ENCODE data around the gene IL17RC.
"Not testable (repeated sequence)": the region's sequence is repeated elsewhere in the genome, so short reads cannot be mapped to it uniquely, and the experiment has no call there.

IL17RC gene

GRCh38 chr3:9937486-9938238, 20.8 kb downstream of the IL17RC start:
- Mint-ChIP-seq H3K36me3 (peaks cover 26% of the 10 kb centered on the region), H3K4me1 (peaks cover 23% of the 10 kb centered on the region), H3K27ac (no peak overlapping the region), H3K9me3 (no peaks in the 10 kb centered on the region), H3K27me3 (no peaks in the 10 kb centered on the region), H3K4me3 (no peak overlapping the region)
- no peak for DNase-seq
- CTCF ChIA-PET, result no interaction called here

GRCh38 chr3:9938966-9939365, 22.1 kb downstream of the IL17RC start:
- Mint-ChIP-seq H3K27ac (no peak overlapping the region), H3K9me3 (no peaks in the 10 kb centered on the region), H3K27me3 (no peaks in the 10 kb centered on the region), H3K4me3 (no peak overlapping the region), H3K36me3 (peaks cover 30% of the 10 kb centered on the region), H3K4me1 (peaks cover 19% of the 10 kb centered on the region)
- CTCF ChIA-PET, result no interaction called here
- no peak for DNase-seq

GRCh38 chr3:9939906-9940305, 23.0 kb downstream of the IL17RC start:
- H3K4me1 Mint-ChIP-seq, H3K9me3 Mint-ChIP-seq, CTCF ChIA-PET, H3K27me3 Mint-ChIP-seq, DNase-seq, H3K4me3 Mint-ChIP-seq, H3K27ac Mint-ChIP-seq: not testable (repeated sequence)
- peaks cover 30% of the 10 kb centered on the region for H3K36me3 Mint-ChIP-seq

- no peak overlapping the region for H3K27ac Mint-ChIP-seq
- CTCF ChIA-PET, result interaction anchor here (4.2 kb wide), 1 partner anchor 8 kb away, joined by 24 read pairs; the partner anchor contains the start of gene CRELD1
- peaks cover 21% of the 10 kb centered on the region for H3K36me3 Mint-ChIP-seq
These were observed 23.8 kb downstream of the IL17RC start for GRCh38 chr3:9940746-9941145.

GRCh38 chr3:9942164-9942563, 25.3 kb downstream of the IL17RC start:
- Mint-ChIP-seq H3K4me3 (no peak overlapping the region), H3K27me3 (no peaks in the 10 kb centered on the region), H3K36me3 (peaks cover 16% of the 10 kb centered on the region), H3K27ac (peak overlapping the region; percentile 12), H3K4me1 (peaks cover 8% of the 10 kb centered on the region), H3K9me3 (no peaks in the 10 kb centered on the region)
- DNase-seq, result no peak
- CTCF ChIA-PET, result interaction anchor here (0.9 to 4.2 kb wide), 2 partner anchors 9 to 30 kb away, joined by 3 to 24 read pairs; partner anchors contain the start of gene CRELD1

More at GRCh38 chr3:9940746-9941145, 23.8 kb downstream of the IL17RC start:
- no peak for DNase-seq
- no peaks in the 10 kb centered on the region for H3K9me3 Mint-ChIP-seq
- no peak overlapping the region for H3K4me3 Mint-ChIP-seq
- no peaks in the 10 kb centered on the region for H3K27me3 Mint-ChIP-seq
- peaks cover 5% of the 10 kb centered on the region for H3K4me1 Mint-ChIP-seq

GRCh38 chr3:9942934-9943690, 26.2 kb downstream of the IL17RC start:
- Mint-ChIP-seq H3K4me3 (no peak overlapping the region), H3K4me1 (peaks cover 8% of the 10 kb centered on the region), H3K9me3 (no peaks in the 10 kb centered on the region), H3K27me3 (no peaks in the 10 kb centered on the region), H3K36me3 (peaks cover 11% of the 10 kb centered on the region), H3K27ac (peak overlapping the region; percentile 33)
- DNase-seq, result no peak
- CTCF ChIA-PET, result interaction anchor here (4.2 kb wide), 1 partner anchor 10 kb away, joined by 24 read pairs; the partner anchor contains the start of gene CRELD1

- CTCF ChIA-PET, result interaction anchor here (0.6 to 4.2 kb wide), 2 partner anchors 10 to 12 kb away, joined by 3 to 24 read pairs; partner anchors contain the start of gene CRELD1
- Mint-ChIP-seq H3K36me3 (peaks cover 8% of the 10 kb centered on the region), H3K9me3 (no peaks in the 10 kb centered on the region), H3K27me3 (no peaks in the 10 kb centered on the region), H3K27ac (no peak overlapping the region), H3K4me1 (peaks cover 8% of the 10 kb centered on the region), H3K4me3 (no peak overlapping the region)
- DNase-seq, result no peak
These were observed 27.4 kb downstream of the IL17RC start for GRCh38 chr3:9944271-9944670.

- Mint-ChIP-seq H3K27me3 (no peaks in the 10 kb centered on the region), H3K9me3 (no peaks in the 10 kb centered on the region), H3K27ac (peak overlapping the region; percentile 64), H3K4me3 (peak overlapping the region; percentile 37), H3K36me3 (peaks cover 8% of the 10 kb centered on the region), H3K4me1 (peaks cover 8% of the 10 kb centered on the region)
- DNase-seq, result no peak
- CTCF ChIA-PET, result interaction anchor here (1.6 to 5.4 kb wide), 3 partner anchors 10 to 19 kb away, joined by 4 to 62 read pairs (median 12); partner anchors contain the start of gene CRELD1
These were observed 28.5 kb downstream of the IL17RC start for GRCh38 chr3:9945358-9945757.

GRCh38 chr3:9946112-9947024, 29.5 kb downstream of the IL17RC start:
- CTCF ChIA-PET, result interaction anchor here (0.6 to 5.4 kb wide), 15 partner anchors 9 to 551 kb away, joined by 3 to 62 read pairs (median 4); partner anchors contain the start of genes CRELD1, EMC3 and RPUSD3
- DNase-seq, result peak; percentile 85
- peaks cover 4% of the 10 kb centered on the region for H3K36me3 Mint-ChIP-seq
- peaks cover 17% of the 10 kb centered on the region for H3K4me1 Mint-ChIP-seq
- H3K9me3 Mint-ChIP-seq, result no peaks in the 10 kb centered on the region
- peak overlapping the region; percentile 19 for H3K27ac Mint-ChIP-seq
- H3K27me3 Mint-ChIP-seq, result no peaks in the 10 kb centered on the region
- peak overlapping the region; percentile 74 for H3K4me3 Mint-ChIP-seq

GRCh38 chr3:9947025-9947995, 30.4 kb downstream of the IL17RC start:
- H3K27me3 Mint-ChIP-seq, result no peaks in the 10 kb centered on the region
- H3K4me1 Mint-ChIP-seq, result peaks cover 23% of the 10 kb centered on the region
- no peak overlapping the region for H3K4me3 Mint-ChIP-seq
- DNase-seq, result no peak
- no peaks in the 10 kb centered on the region for H3K9me3 Mint-ChIP-seq
- peaks cover 4% of the 10 kb centered on the region for H3K36me3 Mint-ChIP-seq
- H3K27ac Mint-ChIP-seq, result no peak overlapping the region
- CTCF ChIA-PET, result interaction anchor here (0.7 to 5.4 kb wide), 10 partner anchors 8 to 121 kb away, joined by 3 to 62 read pairs (median 4); partner anchors contain the start of genes CRELD1, EMC3 and RPUSD3

GRCh38 chr3:9948586-9948985, 31.7 kb downstream of the IL17RC start:
- CTCF ChIA-PET, result interaction anchor here (5.4 kb wide), 1 partner anchor 17 kb away, joined by 62 read pairs; the partner anchor contains the start of gene CRELD1
- no peaks in the 10 kb centered on the region for H3K9me3 Mint-ChIP-seq
- DNase-seq, result no peak
- H3K36me3 Mint-ChIP-seq, result no peaks in the 10 kb centered on the region
- no peaks in the 10 kb centered on the region for H3K27me3 Mint-ChIP-seq
- no peak overlapping the region for H3K27ac Mint-ChIP-seq
- peaks cover 32% of the 10 kb centered on the region for H3K4me1 Mint-ChIP-seq
- H3K4me3 Mint-ChIP-seq, result no peak overlapping the region

GRCh38 chr3:9949115-9949514, 32.2 kb downstream of the IL17RC start:
- Mint-ChIP-seq H3K9me3 (no peaks in the 10 kb centered on the region), H3K36me3 (no peaks in the 10 kb centered on the region), H3K27ac (no peak overlapping the region), H3K4me3 (no peak overlapping the region), H3K27me3 (no peaks in the 10 kb centered on the region), H3K4me1 (peaks cover 32% of the 10 kb centered on the region)
- DNase-seq, result no peak
- CTCF ChIA-PET, result interaction anchor here (5.4 kb wide), 1 partner anchor 18 kb away, joined by 62 read pairs; the partner anchor contains the start of gene CRELD1

Measured in activated naive CD4-positive, alpha-beta T cell treated with anti-CD3 and anti-CD28 coated beads, Interleukin-2, amount 10 ng/mL, durations not matched to agents 7 days and 5 days (primary cell).